GM19099 (cell line): ENCODE data around the gene THSD4.

Experiments
- POLR2A ChIP-seq: IDR thresholded peaks from 3 replicates; pipeline ENCODE4 v1.6.1; 2011; ENCODE audit warnings: low read depth; ENCODE audit not compliant: insufficient read length; ENCODE audit errors: extremely low read depth

The THSD4 gene

DNA sequence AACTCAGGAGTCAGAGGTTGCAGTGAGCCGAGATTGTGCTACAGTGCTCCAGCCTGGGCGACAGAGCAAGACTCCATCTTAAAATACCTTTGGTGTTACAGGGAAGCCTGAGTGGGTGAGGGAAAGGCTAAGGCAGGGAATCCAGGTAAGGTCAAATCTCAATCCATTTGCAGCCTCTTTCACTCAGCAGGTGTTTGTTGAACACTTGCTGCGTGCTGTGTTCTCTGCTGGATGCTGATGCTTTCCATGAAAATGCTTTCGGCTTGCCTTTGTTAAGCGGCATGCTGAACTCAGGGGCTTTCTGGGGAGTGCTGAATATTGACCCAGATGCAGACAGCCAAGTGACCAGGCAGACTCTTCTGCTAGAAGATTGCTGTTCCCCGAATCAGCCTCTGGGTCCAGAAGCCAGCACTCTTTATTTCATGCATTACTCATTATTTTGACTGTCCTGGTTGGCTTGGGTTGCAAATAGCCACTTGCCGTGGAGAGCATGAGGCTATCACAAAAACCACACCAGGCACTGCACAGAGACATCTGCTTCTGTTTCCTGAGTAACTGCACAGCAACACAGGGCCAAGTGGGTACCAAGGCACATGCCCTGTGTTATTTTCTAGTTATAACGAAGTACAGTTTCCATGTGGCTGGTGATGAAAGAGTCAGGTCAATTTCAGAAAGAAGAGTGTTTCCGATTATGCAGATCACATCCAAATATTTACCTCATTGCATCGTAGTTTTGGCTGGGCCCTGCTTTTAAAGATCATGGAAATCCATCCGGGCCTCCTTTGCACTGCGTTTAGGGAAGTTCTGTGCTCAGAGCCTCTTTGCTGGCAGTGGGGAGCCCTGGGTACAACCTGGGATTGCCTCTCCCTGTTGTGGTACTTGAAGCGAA is 88.6 kb downstream of the THSD4 start:
- no peak for TF ChIP-seq POLR2A

DNA sequence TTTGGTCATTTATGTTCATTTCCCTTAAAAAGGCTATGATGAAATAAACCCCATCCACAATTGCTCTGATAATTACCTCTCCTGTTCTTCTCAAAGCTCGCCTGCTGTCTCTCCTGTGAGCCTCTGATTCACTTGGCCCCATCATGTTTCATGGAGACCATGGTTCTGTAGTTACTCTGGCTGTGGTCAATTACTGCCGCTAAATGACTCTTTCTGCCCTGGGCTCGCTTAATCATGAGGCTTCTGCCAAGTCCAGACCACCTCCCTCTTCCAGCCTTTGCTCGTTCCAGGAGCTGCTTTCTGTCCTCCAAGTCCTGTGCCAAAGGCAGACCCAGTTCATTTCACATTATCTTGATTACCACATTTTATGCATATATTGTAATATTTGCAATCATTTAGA is 91.9 kb downstream of the THSD4 start:
- TF ChIP-seq POLR2A, result no peak

DNA sequence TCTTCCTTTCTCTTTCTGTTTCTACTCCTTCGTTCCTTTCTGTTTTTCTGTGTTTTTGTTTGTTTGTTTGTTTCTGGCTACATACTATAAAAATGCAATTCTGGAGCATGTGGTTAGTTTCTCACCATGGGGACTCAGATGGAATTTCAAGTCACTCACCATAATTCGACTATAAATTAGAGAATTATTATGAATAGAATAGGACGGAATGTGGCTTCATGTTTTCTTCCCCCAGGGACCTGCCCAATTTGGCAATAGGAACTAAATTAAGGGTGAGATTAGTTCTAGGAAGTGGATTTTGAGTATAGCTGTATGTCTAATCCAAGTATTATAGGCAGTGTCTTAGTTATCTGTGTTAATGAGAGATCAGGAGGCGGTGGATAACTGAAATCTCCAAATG is 96.9 kb downstream of the THSD4 start:
- TF ChIP-seq POLR2A, result no peak

DNA sequence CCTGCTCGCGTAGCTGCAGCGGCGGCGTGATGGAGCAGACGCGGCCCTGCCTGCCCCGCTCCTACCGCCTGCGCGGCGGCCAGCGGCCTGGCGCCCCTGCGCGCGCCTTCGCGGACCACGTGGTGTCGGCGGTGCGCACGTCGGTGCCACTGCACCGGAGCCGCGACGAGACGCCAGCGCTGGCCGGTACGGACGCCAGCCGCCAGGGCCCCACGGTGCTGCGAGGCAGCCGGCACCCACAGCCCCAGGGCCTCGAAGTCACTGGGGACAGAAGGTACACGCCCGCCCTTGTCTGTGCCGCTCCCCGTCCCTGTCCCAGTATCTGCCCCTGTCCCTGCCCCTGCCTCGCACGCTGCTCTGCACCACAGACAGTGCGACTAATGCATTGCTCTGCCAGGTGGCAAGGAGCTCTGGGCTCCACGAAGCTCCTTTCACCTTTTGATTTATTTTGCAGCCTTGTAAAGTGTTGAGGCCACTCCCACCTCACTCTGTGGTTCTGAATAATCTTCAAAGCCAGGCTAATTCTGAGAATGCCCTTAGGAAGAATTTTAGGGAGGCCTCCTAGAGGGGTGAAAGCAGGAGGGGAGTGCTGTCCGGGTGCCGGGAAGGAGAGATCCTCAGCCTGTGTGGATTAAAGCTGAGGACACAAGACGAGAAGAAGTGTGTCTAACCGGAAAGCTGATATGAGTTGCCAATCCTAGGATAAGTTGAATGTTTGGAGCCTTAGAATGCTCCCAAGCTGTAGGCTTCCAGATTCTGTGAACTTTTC is 100.0 kb downstream of the THSD4 start:
- no peak for TF ChIP-seq POLR2A

DNA sequence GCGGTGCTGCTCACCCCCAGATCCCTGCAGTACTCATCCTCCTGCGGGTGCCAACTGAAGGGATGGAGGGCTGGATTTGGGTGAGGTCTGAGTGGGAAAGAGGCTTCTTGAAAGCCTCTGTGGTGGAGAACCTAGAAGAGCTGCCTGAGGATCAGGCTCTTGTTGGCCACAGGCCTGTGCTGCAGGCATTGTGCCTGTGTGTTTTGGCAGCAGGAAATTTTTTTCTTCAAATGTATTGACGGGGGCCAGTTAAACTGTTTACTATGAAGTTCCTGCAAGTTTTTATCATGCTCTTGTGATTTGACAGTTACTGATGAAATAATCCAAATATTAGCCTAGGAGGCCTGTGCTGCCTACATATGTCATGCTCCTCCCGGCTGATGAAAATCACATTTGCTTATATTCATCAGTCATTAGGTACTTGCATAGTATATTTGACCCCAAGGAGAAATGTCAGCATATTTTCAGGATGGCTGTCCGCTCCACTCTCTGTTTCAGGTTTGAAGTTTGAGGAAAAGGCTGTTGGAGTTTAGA is 103.1 kb downstream of the THSD4 start:
- TF ChIP-seq POLR2A, result no peak

DNA sequence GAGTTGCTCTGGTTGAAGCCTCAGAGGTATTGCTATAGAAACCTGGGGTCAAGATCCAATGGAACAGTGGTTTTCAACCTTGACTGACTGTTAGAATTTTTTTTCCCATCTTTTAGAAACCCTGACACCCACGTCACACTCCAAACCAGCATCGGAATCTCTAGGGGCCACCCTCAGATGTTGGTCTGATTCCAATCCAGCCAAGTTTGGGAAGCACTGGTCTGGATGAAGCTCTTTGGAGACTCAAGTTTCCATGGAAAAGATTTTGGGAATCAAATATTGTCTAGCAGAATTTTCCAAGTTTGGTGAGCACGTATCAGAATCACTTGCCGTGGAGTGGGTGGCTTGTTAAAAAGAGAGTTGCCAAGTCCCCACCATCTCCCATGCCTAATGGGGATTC is 103.8 kb downstream of the THSD4 start:
- no peak for TF ChIP-seq POLR2A

DNA sequence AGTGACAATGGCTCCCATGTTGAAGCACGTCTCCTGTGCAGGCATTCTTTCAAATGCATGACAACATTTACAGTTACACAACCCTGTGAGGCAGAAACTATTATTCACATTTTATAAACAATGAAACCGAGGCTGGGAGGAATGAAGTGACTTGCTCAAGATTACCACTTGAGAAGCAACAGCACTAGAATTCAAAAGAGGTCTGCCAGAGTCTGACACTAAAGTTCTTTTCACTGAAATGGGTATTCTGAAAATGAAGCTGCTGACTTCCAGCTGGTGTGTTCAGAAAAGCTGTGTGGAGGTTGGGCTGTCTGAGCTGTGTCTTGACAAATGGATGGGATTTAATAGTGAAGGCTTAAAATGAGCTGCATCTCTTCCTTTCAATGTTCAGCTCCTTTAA is 104.4 kb downstream of the THSD4 start:
- TF ChIP-seq POLR2A, result no peak

DNA sequence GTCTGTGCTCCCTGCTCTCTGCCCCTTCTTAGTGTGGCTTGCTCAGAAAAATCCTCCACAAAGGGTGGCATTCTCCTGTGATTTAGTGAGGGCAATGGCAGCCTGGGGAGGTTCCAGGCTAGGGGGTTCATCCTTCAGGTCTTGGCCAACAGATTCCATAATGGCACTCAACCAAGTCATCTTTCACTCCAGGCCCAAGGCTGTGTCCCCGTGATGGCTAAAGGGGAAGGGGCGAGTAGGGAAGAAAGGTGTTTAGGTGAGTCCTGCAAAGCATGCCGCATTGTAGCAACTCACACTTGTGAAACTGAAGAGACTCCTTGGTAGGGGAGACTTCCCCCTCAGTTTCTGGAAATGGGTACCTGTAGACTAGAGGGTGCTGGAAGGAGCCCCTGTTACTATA is 105.6 kb downstream of the THSD4 start:
- no peak for TF ChIP-seq POLR2A

DNA sequence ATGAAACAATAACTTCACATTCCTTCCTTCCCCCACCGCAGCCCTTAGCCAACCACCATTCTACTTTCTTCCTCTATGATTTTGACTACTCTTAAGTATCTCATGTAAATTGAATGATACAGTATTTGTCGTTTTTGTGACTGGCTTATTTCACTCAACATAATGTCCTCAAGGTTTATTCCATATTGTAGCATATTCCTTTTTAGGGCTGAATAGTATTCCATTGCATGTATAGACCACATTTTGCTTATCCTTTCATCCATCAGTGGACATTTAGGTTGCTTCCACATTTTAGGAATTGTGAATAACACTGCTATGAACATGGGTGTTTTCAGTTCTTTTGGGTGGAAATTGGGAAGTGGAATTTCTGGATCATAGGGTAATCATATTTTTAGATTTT is 106.1 kb downstream of the THSD4 start:
- TF ChIP-seq POLR2A, result no peak

DNA sequence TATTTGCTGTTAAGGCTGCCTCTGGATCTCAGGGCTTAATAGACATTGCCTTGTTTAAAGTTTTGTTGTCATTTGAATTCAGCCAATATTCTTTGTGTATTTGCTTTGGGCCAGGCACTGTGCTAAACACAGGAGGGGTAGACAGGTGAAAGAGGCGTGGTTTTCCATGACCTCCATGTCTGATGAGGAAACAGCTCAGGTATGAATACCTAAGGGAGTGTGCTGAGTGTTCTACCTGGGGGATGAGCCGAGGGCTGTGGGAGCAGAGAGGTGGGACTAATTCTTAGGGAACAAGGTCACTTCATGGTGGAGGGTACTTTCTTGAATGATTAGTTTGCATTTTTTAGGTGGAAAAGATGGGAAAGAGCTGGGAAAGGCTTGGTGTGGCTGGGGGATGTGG is 108.2 kb downstream of the THSD4 start:
- TF ChIP-seq POLR2A, result no peak

DNA sequence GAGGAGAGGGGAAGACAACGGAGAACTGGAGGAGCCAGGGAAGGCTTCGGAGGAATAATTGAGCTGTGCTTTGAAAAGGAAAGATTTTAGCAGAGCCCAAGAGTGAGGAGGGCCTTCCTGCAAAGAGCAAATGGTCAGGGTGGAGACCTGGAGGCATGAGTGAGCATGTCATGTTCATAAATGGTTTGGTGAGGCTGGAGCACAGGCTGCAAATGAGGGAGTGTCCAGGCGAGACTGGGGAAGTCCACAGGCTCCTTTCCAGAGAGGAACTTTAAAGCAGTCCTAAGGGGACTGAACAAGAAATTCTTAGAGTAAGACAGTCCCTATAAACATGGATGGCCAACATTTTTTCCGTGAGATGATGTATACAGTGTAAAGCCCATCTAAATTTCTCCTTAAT is 108.8 kb downstream of the THSD4 start:
- TF ChIP-seq POLR2A, result no peak

DNA sequence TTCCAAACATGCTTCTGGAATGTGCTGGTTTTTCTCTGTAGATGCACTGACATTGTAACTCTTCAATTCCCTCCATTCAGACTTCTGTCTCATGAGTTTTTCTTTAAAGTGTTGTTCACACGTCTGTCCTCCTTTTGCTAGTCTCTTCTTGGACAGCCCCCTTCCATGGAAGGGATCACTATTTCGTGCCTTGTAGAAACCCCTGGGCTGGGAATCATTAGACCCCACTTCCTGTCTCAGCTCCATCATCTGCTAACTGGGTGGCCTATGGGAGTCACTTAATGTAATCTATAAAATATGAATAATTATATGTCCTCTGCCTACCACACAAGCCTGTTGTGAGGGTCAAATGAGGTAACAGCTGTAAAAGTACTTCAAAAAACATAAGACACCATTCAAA is 110.6 kb downstream of the THSD4 start:
- no peak for TF ChIP-seq POLR2A

DNA sequence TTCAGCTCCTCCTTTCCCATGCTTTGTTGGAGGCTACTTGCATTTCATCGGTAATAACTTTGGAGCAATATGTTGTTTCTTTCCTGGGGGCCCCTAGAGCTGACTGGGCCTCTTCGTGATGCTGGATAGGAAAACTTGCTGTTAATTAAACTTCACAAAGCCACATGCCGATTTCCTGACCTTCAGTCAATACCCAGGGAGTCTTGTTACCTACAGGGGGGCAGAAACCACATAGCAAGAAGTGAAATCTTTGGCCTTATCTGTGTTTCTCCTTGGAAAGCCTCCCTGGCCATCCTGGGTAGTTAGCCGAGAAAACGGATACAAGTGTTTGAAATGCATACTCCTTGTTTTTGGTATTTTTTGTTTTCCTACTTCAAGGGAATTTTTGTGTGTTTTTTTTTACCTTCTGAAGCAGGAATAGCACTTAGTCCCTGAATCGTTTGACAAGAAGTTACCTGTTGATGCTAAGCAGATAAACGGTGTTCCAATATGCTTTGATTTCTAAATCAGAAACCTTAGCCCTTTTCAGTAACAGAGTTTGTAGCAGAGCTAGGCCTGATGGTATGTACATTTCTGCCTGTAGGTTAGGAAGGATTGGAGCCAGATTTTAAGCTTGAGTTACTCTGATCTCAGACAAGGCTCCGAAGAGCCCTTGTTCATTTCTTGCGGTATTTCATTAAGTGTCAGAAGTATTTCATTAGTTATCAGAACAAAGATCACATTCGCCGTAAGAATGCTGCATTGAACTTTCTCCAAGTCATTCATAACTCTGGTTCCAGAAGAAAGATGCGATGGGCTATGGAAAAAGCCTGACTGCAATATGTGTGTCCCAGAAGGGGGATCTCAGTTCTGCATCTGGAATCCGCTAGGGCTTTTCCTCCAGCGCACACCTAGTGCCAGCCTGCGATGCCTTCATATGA is 111.5 kb downstream of the THSD4 start:
- no peak for TF ChIP-seq POLR2A

DNA sequence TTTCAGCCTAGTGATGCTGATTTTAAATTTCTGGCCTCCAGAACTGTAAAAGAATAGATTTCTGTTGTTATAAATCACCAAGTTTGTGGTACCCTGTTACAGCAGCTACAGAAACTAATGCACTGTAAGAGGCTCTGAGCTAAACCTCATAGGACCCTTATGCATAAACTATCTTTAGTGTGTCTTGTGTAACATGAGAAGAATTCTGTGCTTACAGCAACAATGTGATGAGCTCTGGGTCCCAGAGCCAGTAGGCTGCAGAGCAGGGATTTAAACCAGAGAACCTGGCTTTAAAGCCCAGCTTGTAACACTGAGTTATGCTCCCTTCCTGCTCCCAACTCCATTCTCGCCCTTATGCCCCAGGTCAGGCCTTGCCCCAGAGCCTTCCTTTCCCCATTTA is 113.1 kb downstream of the THSD4 start:
- TF ChIP-seq POLR2A, result no peak

DNA sequence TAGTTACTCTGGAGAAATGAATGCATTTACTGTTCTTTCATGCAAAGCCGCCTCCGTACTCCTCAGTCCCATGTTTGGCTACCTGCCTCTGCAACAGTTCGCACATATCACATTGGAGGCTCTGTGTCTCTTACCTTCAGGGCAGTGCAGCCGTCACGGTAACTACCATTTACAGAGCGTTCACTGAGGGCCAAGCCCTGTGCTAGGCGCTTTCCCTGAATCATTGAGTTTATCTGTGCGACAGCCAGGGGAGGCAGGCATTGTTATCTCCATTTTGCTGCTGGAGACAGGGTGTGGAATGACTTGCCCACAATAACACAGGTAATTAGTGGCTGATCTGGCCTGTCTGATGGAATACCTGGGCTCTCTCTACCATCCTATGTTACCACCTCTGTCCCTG is 115.0 kb downstream of the THSD4 start:
- no peak for TF ChIP-seq POLR2A
